PFSK-1 (cell line): ENCODE measurements around the gene YWHAH.

Experiments used
- SIN3A ChIP-seq: IDR thresholded peaks from 2 replicates; pipeline ENCODE4 v1.6.1; 2012; ENCODE audit warnings: mild to moderate bottlenecking, low read length, moderate library complexity, borderline replicate concordance; ENCODE audit not compliant: insufficient read depth
- TF ChIP-seq, protein P1 (sequence below), 2 experiments: IDR thresholded peaks; 2 replicates each; pipeline versions ENCODE4 v1.6.1 to v1.8.0; 2011 to 2012; ENCODE audit warnings: low read depth in 2 of 2, low read length in 2 of 2, control low read depth in 1 of 2, inconsistent platforms in 1 of 2, mild to moderate bottlenecking in 1 of 2, moderate library complexity in 1 of 2; ENCODE audit not compliant: insufficient read depth in 1 of 2

GRCh38 chr22:31898926-31899325 lies 45.4 kb upstream of the YWHAH start:
- TF ChIP-seq SIN3A = no peak
- TF ChIP-seq, protein P1, sequence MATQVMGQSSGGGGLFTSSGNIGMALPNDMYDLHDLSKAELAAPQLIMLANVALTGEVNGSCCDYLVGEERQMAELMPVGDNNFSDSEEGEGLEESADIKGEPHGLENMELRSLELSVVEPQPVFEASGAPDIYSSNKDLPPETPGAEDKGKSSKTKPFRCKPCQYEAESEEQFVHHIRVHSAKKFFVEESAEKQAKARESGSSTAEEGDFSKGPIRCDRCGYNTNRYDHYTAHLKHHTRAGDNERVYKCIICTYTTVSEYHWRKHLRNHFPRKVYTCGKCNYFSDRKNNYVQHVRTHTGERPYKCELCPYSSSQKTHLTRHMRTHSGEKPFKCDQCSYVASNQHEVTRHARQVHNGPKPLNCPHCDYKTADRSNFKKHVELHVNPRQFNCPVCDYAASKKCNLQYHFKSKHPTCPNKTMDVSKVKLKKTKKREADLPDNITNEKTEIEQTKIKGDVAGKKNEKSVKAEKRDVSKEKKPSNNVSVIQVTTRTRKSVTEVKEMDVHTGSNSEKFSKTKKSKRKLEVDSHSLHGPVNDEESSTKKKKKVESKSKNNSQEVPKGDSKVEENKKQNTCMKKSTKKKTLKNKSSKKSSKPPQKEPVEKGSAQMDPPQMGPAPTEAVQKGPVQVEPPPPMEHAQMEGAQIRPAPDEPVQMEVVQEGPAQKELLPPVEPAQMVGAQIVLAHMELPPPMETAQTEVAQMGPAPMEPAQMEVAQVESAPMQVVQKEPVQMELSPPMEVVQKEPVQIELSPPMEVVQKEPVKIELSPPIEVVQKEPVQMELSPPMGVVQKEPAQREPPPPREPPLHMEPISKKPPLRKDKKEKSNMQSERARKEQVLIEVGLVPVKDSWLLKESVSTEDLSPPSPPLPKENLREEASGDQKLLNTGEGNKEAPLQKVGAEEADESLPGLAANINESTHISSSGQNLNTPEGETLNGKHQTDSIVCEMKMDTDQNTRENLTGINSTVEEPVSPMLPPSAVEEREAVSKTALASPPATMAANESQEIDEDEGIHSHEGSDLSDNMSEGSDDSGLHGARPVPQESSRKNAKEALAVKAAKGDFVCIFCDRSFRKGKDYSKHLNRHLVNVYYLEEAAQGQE (IDR thresholded peaks at IDR 0.05; ENCODE audit: insufficient read depth in 1 of 2, low read depth in 2 of 2, low read length in 2 of 2) = no peak
